ENCODE measurements around the gene SPARC. TPM values are rescaled to one million over a fixed set of nuclear protein-coding genes. Genes with fewer than 3 reads are reported as not detected.

SPARC gene
- total RNA-seq, 1 experiment from 2014 or later, result 418 TPM

DNA sequence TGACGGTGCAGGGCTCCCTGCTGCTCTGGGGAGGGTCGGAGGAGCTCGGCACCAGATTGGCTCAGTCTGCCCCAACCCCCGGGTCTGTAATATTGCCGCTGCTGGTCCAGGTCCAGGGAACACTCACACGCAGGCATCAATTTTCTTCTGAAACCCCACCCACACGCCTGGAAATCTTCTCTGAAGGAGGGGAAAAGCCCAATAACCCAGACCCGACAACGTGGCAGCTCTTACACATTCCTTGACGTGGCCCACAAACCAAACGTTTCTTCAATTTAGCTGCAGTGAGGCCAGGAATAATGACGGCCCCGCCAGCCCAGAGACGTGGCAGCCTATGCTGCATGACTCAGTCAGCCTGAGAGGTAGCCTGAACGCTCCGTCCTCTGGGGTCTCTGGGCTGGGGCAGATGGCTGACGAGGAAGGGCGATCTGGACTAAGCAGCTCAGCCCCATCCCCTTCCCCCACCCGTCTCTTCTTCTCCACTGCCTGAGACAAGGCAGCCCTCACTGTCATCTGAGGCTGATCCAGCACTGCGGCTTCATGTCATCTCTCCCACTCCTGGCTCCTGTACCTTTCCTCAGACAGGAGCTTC is 9.9 kb upstream of the SPARC start:
- no peaks in the 10 kb centered on the region; the same call in 1 of the 2 replicates for H3K27me3 Mint-ChIP-seq (ENCODE audit: low read depth)
- H3K27ac Mint-ChIP-seq, result no peak overlapping the region; the same call in 1 of the 2 replicates
- peak overlapping the region; percentile 51 for H3K4me3 Mint-ChIP-seq
- DNase-seq (ENCODE audit: low spot score) (peak; percentile 34), ATAC-seq (peak; percentile 81)
- H3K36me3 Mint-ChIP-seq, result no peaks in the 10 kb centered on the region
- H3K9me3 Mint-ChIP-seq, result no peaks in the 10 kb centered on the region
- ChIA-PET POLR2A (interaction anchor here (1.0 to 1.6 kb wide), 3 partner anchors 9 to 74 kb away, joined by 3 to 15 read pairs (median 6); partner anchors contain the start of genes G3BP1 and SPARC), CTCF (interaction anchor here (0.9 to 2.9 kb wide), 13 partner anchors 8 to 398 kb away, joined by 3 to 33 read pairs (median 6); partner anchors contain the start of gene SPARC)
- no peak for TF ChIP-seq ZNF416 (CRISPR knock-in tag; IDR thresholded peaks at IDR 0.05)
- TF ChIP-seq, protein P1, sequence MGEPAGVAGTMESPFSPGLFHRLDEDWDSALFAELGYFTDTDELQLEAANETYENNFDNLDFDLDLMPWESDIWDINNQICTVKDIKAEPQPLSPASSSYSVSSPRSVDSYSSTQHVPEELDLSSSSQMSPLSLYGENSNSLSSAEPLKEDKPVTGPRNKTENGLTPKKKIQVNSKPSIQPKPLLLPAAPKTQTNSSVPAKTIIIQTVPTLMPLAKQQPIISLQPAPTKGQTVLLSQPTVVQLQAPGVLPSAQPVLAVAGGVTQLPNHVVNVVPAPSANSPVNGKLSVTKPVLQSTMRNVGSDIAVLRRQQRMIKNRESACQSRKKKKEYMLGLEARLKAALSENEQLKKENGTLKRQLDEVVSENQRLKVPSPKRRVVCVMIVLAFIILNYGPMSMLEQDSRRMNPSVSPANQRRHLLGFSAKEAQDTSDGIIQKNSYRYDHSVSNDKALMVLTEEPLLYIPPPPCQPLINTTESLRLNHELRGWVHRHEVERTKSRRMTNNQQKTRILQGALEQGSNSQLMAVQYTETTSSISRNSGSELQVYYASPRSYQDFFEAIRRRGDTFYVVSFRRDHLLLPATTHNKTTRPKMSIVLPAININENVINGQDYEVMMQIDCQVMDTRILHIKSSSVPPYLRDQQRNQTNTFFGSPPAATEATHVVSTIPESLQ (CRISPR knock-in tag; IDR thresholded peaks at IDR 0.05), result no peak
- TF ChIP-seq ZNF396 (CRISPR knock-in tag; IDR thresholded peaks at IDR 0.05; ENCODE audit: borderline replicate concordance), result peak; percentile 3; the same call in 1 of the 2 replicates
- peak; percentile 31; the same call in 1 of the 2 replicates for TF ChIP-seq ZNF121 (CRISPR knock-in tag; IDR thresholded peaks at IDR 0.05)
- TF ChIP-seq, protein P2, sequence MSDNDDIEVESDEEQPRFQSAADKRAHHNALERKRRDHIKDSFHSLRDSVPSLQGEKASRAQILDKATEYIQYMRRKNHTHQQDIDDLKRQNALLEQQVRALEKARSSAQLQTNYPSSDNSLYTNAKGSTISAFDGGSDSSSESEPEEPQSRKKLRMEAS (CRISPR knock-in tag; IDR thresholded peaks at IDR 0.05), result 0 out of 2 replicates have a peak, but pooled peaks have one; percentile 38
- TF ChIP-seq GTF2I (CRISPR knock-in tag; conservative IDR thresholded peaks at IDR 0.05), result no peak
- TF ChIP-seq TP53 (CRISPR knock-in tag; IDR thresholded peaks at IDR 0.05), result no peak
- TF ChIP-seq MYBL2 (CRISPR knock-in tag; IDR thresholded peaks at IDR 0.05), result no peak
- TF ChIP-seq, protein P3, sequence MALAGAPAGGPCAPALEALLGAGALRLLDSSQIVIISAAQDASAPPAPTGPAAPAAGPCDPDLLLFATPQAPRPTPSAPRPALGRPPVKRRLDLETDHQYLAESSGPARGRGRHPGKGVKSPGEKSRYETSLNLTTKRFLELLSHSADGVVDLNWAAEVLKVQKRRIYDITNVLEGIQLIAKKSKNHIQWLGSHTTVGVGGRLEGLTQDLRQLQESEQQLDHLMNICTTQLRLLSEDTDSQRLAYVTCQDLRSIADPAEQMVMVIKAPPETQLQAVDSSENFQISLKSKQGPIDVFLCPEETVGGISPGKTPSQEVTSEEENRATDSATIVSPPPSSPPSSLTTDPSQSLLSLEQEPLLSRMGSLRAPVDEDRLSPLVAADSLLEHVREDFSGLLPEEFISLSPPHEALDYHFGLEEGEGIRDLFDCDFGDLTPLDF (CRISPR knock-in tag; IDR thresholded peaks at IDR 0.05), result no peak
- TF ChIP-seq, protein P4, sequence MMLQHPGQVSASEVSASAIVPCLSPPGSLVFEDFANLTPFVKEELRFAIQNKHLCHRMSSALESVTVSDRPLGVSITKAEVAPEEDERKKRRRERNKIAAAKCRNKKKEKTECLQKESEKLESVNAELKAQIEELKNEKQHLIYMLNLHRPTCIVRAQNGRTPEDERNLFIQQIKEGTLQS (CRISPR knock-in tag; conservative IDR thresholded peaks at IDR 0.05), result no peak
- peaks cover 28% of the 10 kb centered on the region for H3K4me1 Mint-ChIP-seq

DNA sequence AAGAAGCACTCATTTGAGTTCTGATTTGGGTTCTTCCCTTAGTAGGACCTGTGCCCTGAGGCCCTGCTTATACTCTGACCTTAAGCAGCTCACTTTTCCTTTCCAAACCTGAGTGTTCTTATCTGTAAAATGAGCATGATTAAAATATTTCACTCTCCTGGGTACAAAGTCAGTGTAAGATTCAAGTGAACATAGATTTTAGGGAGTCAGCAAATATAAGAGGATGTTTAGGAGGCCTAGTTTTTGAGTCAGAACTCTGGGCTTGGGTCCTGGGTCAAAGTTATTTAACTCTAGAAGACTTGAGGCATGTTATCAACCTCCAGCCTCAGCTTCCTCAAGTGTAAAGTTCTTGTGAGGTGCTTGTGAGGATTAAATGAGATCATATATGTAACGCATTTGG is 8.7 kb upstream of the SPARC start:
- TF ChIP-seq NR3C1 (CRISPR knock-in tag; conservative IDR thresholded peaks at IDR 0.05; ENCODE audit: low read depth) (no peak), SP1 (CRISPR knock-in tag; conservative IDR thresholded peaks at IDR 0.05) (no peak), ETV6 (CRISPR knock-in tag; IDR thresholded peaks at IDR 0.05) (no peak), TP53 (CRISPR knock-in tag; IDR thresholded peaks at IDR 0.05) (no peak), ZNF416 (CRISPR knock-in tag; IDR thresholded peaks at IDR 0.05) (no peak), ZNF263 (CRISPR knock-in tag; IDR thresholded peaks at IDR 0.05; ENCODE audit: low read depth) (no peak), TCF7 (CRISPR knock-in tag; IDR thresholded peaks at IDR 0.05; ENCODE audit: low read depth) (no peak), NFYB (CRISPR knock-in tag; conservative IDR thresholded peaks at IDR 0.05; ENCODE audit: low read depth) (no peak)
- TF ChIP-seq, protein P5, sequence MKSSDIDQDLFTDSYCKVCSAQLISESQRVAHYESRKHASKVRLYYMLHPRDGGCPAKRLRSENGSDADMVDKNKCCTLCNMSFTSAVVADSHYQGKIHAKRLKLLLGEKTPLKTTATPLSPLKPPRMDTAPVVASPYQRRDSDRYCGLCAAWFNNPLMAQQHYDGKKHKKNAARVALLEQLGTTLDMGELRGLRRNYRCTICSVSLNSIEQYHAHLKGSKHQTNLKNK (CRISPR knock-in tag; IDR thresholded peaks at IDR 0.05), result no peak
- TF ChIP-seq, protein P6, sequence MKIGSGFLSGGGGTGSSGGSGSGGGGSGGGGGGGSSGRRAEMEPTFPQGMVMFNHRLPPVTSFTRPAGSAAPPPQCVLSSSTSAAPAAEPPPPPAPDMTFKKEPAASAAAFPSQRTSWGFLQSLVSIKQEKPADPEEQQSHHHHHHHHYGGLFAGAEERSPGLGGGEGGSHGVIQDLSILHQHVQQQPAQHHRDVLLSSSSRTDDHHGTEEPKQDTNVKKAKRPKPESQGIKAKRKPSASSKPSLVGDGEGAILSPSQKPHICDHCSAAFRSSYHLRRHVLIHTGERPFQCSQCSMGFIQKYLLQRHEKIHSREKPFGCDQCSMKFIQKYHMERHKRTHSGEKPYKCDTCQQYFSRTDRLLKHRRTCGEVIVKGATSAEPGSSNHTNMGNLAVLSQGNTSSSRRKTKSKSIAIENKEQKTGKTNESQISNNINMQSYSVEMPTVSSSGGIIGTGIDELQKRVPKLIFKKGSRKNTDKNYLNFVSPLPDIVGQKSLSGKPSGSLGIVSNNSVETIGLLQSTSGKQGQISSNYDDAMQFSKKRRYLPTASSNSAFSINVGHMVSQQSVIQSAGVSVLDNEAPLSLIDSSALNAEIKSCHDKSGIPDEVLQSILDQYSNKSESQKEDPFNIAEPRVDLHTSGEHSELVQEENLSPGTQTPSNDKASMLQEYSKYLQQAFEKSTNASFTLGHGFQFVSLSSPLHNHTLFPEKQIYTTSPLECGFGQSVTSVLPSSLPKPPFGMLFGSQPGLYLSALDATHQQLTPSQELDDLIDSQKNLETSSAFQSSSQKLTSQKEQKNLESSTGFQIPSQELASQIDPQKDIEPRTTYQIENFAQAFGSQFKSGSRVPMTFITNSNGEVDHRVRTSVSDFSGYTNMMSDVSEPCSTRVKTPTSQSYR (CRISPR knock-in tag; IDR thresholded peaks at IDR 0.05), result no peak
- TF ChIP-seq, protein P7, sequence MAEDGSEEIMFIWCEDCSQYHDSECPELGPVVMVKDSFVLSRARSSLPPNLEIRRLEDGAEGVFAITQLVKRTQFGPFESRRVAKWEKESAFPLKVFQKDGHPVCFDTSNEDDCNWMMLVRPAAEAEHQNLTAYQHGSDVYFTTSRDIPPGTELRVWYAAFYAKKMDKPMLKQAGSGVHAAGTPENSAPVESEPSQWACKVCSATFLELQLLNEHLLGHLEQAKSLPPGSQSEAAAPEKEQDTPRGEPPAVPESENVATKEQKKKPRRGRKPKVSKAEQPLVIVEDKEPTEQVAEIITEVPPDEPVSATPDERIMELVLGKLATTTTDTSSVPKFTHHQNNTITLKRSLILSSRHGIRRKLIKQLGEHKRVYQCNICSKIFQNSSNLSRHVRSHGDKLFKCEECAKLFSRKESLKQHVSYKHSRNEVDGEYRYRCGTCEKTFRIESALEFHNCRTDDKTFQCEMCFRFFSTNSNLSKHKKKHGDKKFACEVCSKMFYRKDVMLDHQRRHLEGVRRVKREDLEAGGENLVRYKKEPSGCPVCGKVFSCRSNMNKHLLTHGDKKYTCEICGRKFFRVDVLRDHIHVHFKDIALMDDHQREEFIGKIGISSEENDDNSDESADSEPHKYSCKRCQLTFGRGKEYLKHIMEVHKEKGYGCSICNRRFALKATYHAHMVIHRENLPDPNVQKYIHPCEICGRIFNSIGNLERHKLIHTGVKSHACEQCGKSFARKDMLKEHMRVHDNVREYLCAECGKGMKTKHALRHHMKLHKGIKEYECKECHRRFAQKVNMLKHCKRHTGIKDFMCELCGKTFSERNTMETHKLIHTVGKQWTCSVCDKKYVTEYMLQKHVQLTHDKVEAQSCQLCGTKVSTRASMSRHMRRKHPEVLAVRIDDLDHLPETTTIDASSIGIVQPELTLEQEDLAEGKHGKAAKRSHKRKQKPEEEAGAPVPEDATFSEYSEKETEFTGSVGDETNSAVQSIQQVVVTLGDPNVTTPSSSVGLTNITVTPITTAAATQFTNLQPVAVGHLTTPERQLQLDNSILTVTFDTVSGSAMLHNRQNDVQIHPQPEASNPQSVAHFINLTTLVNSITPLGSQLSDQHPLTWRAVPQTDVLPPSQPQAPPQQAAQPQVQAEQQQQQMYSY (CRISPR knock-in tag; IDR thresholded peaks at IDR 0.05), result no peak
- TF ChIP-seq, protein P1 (CRISPR knock-in tag; IDR thresholded peaks at IDR 0.05), result no peak
- no peaks in the 10 kb centered on the region for H3K36me3 Mint-ChIP-seq
- H3K27me3 Mint-ChIP-seq (ENCODE audit: low read depth), result no peaks in the 10 kb centered on the region; the same call in 1 of the 2 replicates
- ATAC-seq, result no peak
- POLR2A ChIA-PET, result interaction anchor here (1.6 kb wide), 1 partner anchor 8 kb away, joined by 15 read pairs; the partner anchor contains the start of gene SPARC
- H3K4me3 Mint-ChIP-seq, result no peak overlapping the region
- CTCF ChIA-PET, result interaction anchor here (1.2 to 2.9 kb wide), 10 partner anchors 9 to 169 kb away, joined by 3 to 33 read pairs (median 8); partner anchors contain the start of gene SPARC
- no peaks in the 10 kb centered on the region for H3K9me3 Mint-ChIP-seq
- no peak overlapping the region for H3K27ac Mint-ChIP-seq
- peaks cover 28% of the 10 kb centered on the region for H3K4me1 Mint-ChIP-seq
- DNase-seq (ENCODE audit: low spot score), result no peak
